Measurements from ENCODE around the gene ZBED4. TPM values are rescaled to one million over a fixed set of nuclear protein-coding genes. Genes with fewer than 3 reads are reported as not detected.

Gene ZBED4
- total RNA-seq, 2 experiments from 2014 or later, result 14.8 to 15.0 TPM

DNA sequence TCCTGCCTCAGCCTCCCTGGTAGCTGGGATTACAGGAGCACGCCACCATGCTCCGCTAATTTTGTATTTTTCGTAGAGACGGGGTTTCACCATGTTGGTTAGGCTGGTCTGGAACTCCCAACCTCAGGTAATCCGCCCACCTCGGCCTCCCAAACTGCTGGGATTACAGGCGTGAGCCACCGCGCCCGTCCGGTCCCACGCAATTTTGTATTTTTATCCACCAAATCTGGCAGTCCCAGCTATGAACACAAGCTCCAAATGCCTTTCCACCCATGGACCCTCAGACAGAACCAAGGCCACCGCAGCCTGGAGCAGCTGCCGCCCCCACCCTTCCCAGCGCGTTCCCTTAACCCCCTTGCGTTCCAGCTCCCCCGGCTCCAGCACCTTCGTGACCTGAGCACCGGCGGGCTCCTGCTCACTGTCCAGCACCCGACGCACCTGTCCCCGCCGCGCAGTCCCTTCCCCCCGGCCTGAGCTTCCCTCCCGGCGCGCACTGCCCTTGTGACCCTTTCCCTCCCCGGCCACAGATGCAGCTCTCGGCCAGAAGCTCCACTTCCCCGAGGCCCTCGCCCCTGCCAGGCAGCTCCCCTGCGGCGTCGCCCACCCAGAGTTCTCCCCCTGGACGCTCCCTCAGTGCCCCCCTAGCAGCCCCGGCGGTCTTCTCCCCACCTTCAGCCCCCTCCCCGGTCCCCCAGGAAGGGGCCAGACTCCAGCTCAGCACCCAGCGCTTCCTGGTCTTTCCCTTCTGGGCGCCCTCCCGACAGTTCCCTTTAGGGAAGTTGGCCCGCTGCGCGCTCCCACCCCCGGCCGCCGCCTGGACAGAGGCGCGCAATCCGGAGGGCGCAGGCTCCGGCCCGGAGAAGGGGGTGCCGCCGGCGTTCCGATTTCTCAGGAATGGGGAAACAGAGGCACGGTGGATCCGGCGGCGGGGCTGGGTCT lies 5.6 kb upstream of the ZBED4 start:
- ATAC-seq (ENCODE audit: poor library complexity), result no peak
- TF ChIP-seq, protein P1, sequence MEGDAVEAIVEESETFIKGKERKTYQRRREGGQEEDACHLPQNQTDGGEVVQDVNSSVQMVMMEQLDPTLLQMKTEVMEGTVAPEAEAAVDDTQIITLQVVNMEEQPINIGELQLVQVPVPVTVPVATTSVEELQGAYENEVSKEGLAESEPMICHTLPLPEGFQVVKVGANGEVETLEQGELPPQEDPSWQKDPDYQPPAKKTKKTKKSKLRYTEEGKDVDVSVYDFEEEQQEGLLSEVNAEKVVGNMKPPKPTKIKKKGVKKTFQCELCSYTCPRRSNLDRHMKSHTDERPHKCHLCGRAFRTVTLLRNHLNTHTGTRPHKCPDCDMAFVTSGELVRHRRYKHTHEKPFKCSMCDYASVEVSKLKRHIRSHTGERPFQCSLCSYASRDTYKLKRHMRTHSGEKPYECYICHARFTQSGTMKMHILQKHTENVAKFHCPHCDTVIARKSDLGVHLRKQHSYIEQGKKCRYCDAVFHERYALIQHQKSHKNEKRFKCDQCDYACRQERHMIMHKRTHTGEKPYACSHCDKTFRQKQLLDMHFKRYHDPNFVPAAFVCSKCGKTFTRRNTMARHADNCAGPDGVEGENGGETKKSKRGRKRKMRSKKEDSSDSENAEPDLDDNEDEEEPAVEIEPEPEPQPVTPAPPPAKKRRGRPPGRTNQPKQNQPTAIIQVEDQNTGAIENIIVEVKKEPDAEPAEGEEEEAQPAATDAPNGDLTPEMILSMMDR (IDR thresholded peaks at IDR 0.05), result no peak
- ChIA-PET POLR2A (interaction anchor here (1.4 to 1.8 kb wide), 2 partner anchors 9 to 18 kb away, joined by 4 to 13 read pairs; no protein-coding TSS in a partner anchor), CTCF (no interaction called here)
- intact Hi-C loops (cut with DNase I, micrococcal nuclease), result no loop called here
- no peak for DNase-seq
- Histone ChIP-seq H3K27me3 (ENCODE audit: control insufficient read depth in 1 of 2, insufficient read depth in 2 of 2, low read length in 2 of 2) (no peaks in the 10 kb centered on the region), H3K4me1 (ENCODE audit: insufficient read depth, low read length) (peaks cover 35% of the 10 kb centered on the region), H3K27ac (ENCODE audit: low read depth in 1 of 2, low read length in 2 of 2) (no peak overlapping the region), H3K9me3 (ENCODE audit: control insufficient read depth in 1 of 2, insufficient read depth in 1 of 2, low read length in 2 of 2) (no peaks in the 10 kb centered on the region), H3K4me3 (ENCODE audit: low read length) (peak overlapping the region; percentile 50), H3K36me3 (ENCODE audit: insufficient read depth, low read length) (no peaks in the 10 kb centered on the region)
- H3K27ac Mint-ChIP-seq, result no peak overlapping the region
- H3K36me3 Mint-ChIP-seq (ENCODE audit: low read depth), result no peaks in the 10 kb centered on the region
- H3K4me1 Mint-ChIP-seq (ENCODE audit: low read depth), result peaks cover 26% of the 10 kb centered on the region
- H3K4me3 Mint-ChIP-seq, result peak overlapping the region; percentile 69
- H3K27me3 Mint-ChIP-seq, result peaks cover 3% of the 10 kb centered on the region
- H3K9me3 Mint-ChIP-seq, result no peaks in the 10 kb centered on the region

DNA sequence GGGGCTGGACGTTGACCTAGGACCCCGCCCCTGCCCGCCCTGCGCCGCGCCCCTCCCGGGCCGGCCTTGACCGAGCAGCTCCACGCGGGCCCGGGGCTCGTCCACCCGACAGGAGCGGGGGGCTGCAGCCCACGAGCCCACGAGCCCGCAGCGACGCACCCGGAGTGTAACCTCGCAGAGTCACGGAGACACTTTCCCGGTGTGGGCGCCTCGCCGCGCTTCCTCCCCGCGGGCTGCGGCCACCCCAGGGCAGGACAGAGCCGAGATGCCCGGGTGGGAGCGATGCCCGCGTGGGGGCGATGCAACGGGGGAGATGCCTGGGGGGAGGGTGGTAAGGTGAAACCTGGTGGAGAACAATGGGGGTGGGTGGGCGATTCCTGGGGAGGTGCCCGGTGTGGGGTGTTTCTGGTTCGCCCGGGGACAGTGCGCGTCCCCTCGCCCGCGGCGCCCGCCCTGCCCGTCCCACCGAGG lies 4.9 kb upstream of the ZBED4 start:
- intact Hi-C loops (cut with DNase I, micrococcal nuclease), result no loop called here
- peaks cover 26% of the 10 kb centered on the region for H3K4me1 Mint-ChIP-seq (ENCODE audit: low read depth)
- H3K4me3 Mint-ChIP-seq, result peak overlapping the region; percentile 38
- no peaks in the 10 kb centered on the region for H3K36me3 Mint-ChIP-seq (ENCODE audit: low read depth)
- H3K9me3 Mint-ChIP-seq, result no peaks in the 10 kb centered on the region
- H3K27ac Mint-ChIP-seq, result no peak overlapping the region
- no peaks in the 10 kb centered on the region for H3K9me3 ChIP-seq (ENCODE audit: control insufficient read depth in 1 of 2, insufficient read depth in 1 of 2, low read length in 2 of 2)
- no peaks in the 10 kb centered on the region for H3K36me3 ChIP-seq (ENCODE audit: insufficient read depth, low read length)
- peak overlapping the region; percentile 50 for H3K4me3 ChIP-seq (ENCODE audit: low read length)
- ChIA-PET POLR2A (interaction anchor here (1.4 to 1.8 kb wide), 2 partner anchors 10 to 19 kb away, joined by 4 to 13 read pairs; no protein-coding TSS in a partner anchor), CTCF (no interaction called here)
- no peaks in the 10 kb centered on the region for H3K27me3 ChIP-seq (ENCODE audit: control insufficient read depth in 1 of 2, insufficient read depth in 2 of 2, low read length in 2 of 2)
- H3K27ac ChIP-seq (ENCODE audit: low read depth in 1 of 2, low read length in 2 of 2), result no peak overlapping the region
- TF ChIP-seq, protein P1 (IDR thresholded peaks at IDR 0.05), result no peak
- DNase-seq, result peak in 3 of 14 experiments; percentile 31 to 53 (median 47)
- H3K4me1 ChIP-seq (ENCODE audit: insufficient read depth, low read length), result peaks cover 37% of the 10 kb centered on the region
- ATAC-seq (ENCODE audit: poor library complexity), result no peak
- H3K27me3 Mint-ChIP-seq, result peaks cover 3% of the 10 kb centered on the region

DNA sequence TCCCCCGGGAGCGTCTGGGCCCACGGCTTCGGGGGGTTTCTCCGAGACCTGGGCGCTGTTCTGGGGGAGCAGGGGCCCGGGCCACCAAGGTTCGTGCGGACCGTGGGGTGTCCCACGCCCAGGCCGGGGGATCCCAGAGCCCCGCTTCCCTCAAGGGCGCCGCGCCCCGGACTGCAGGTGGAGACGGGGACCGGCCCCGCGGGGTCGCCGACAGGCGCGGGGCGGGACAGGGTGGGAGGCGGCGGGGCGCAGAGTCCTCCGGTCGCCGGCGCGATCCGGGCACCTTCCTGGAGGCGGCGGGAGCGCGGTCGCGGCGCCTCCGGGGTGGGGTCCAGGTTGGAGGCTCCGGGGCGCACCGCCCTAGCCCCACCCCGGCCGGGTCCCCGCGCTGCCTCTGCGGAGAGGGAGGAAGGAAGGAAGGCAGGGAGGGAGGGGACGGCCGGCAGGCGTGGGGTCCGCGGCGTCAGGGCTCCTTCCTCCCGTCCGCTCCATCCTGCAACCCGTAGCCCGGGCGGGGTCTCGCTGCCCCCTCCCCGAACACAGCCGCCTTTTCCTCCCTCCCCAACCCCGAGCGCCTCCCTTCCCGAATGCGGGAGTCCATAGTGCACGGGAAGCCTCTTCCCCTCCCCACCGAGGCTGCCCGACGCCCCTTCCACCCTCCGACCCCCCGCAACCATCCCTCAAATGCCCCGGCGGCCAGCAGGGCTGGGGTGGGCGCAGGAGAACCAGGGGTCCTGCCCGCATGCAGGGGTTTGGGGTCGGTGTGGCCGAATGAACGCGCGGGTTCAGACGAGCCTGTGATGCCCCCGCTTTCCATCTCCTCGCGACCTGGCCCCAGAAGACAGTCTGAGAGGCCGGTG lies 4.3 kb upstream of the ZBED4 start:
- POLR2A ChIA-PET, result interaction anchor here (1.4 to 1.8 kb wide), 2 partner anchors 10 to 20 kb away, joined by 4 to 13 read pairs; no protein-coding TSS in a partner anchor
- no peak for ATAC-seq (ENCODE audit: poor library complexity)
- H3K4me1 ChIP-seq (ENCODE audit: insufficient read depth, low read length), result peaks cover 39% of the 10 kb centered on the region

More for the DNA sequence above, 4.3 kb upstream of the ZBED4 start:
- H3K27ac ChIP-seq (ENCODE audit: low read depth in 1 of 2, low read length in 2 of 2), result no peak overlapping the region
- TF ChIP-seq, protein P1 (IDR thresholded peaks at IDR 0.05), result no peak
- Mint-ChIP-seq H3K27me3 (peaks cover 3% of the 10 kb centered on the region), H3K27ac (no peak overlapping the region), H3K36me3 (ENCODE audit: low read depth) (peaks cover 2% of the 10 kb centered on the region), H3K4me3 (peak overlapping the region; percentile 77), H3K4me1 (ENCODE audit: low read depth) (peaks cover 27% of the 10 kb centered on the region), H3K9me3 (no peaks in the 10 kb centered on the region)
- H3K4me3 ChIP-seq (ENCODE audit: low read length), result peak overlapping the region; percentile 50
- intact Hi-C loops (cut with DNase I, micrococcal nuclease), result loop anchor here (5.0 to 10.0 kb wide), 2 partner anchors 45 to 68 kb away; partner anchors contain the start of genes ALG12 (in 1 of the 2) and CRELD2 (in 1 of the 2)
- H3K9me3 ChIP-seq (ENCODE audit: control insufficient read depth in 1 of 2, insufficient read depth in 1 of 2, low read length in 2 of 2), result no peaks in the 10 kb centered on the region
- CTCF ChIA-PET, result no interaction called here
- H3K36me3 ChIP-seq (ENCODE audit: insufficient read depth, low read length), result no peaks in the 10 kb centered on the region
- peak in 6 of 14 experiments; percentile 25 to 58 (median 46) for DNase-seq
- H3K27me3 ChIP-seq (ENCODE audit: control insufficient read depth in 1 of 2, insufficient read depth in 2 of 2, low read length in 2 of 2), result no peaks in the 10 kb centered on the region
